ENCODE results near the gene SOWAHA.

SOWAHA gene

GRCh38 chr5:132822650-132823480 is 9.8 kb downstream of the SOWAHA start:
- TF ChIP-seq NFIC (IDR thresholded peaks at IDR 0.05) = no peak
- no peak for TF ChIP-seq EGR1 (IDR thresholded peaks at IDR 0.05)
- no peak for TF ChIP-seq TCF12 (IDR thresholded peaks at IDR 0.05; ENCODE audit: low read depth)
- no peak for TF ChIP-seq RAD21 (IDR thresholded peaks at IDR 0.05; ENCODE audit: low read depth)
- no peak for TF ChIP-seq USF1 (IDR thresholded peaks at IDR 0.05)
- no peak for TF ChIP-seq CREB1 (IDR thresholded peaks at IDR 0.05; ENCODE audit: low read depth)
- no peak for TF ChIP-seq TAF1 (IDR thresholded peaks at IDR 0.05; ENCODE audit: low read depth)
- TF ChIP-seq FOXM1 (IDR thresholded peaks at IDR 0.05; ENCODE audit: borderline replicate concordance, low read depth) = no peak
- no peak for TF ChIP-seq TEAD4 (IDR thresholded peaks at IDR 0.05)
- TF ChIP-seq CEBPB (IDR thresholded peaks at IDR 0.05) = no peak
- TF ChIP-seq YY1 (IDR thresholded peaks at IDR 0.05; ENCODE audit: low read depth) = no peak
- no peak for TF ChIP-seq ZBTB7A (IDR thresholded peaks at IDR 0.05; ENCODE audit: low read depth)
- no peak for TF ChIP-seq MAX (IDR thresholded peaks at IDR 0.05)
- no peak for TF ChIP-seq REST (IDR thresholded peaks at IDR 0.05; ENCODE audit: low read depth)
- TF ChIP-seq EP300 (IDR thresholded peaks at IDR 0.05; ENCODE audit: borderline replicate concordance) = no peak

GRCh38 chr5:132823481-132824050 is 10.5 kb downstream of the SOWAHA start:
- no peak for TF ChIP-seq EP300 (IDR thresholded peaks at IDR 0.05; ENCODE audit: borderline replicate concordance)
- no peak for TF ChIP-seq TCF12 (IDR thresholded peaks at IDR 0.05; ENCODE audit: low read depth)
- TF ChIP-seq NFIC (IDR thresholded peaks at IDR 0.05) = no peak
- TF ChIP-seq TAF1 (IDR thresholded peaks at IDR 0.05; ENCODE audit: low read depth) = no peak
- TF ChIP-seq CREB1 (IDR thresholded peaks at IDR 0.05; ENCODE audit: low read depth) = no peak
- no peak for TF ChIP-seq EGR1 (IDR thresholded peaks at IDR 0.05)
- no peak for TF ChIP-seq RAD21 (IDR thresholded peaks at IDR 0.05; ENCODE audit: low read depth)
- TF ChIP-seq TEAD4 (IDR thresholded peaks at IDR 0.05) = no peak

- TF ChIP-seq TAF1 (IDR thresholded peaks at IDR 0.05; ENCODE audit: low read depth) = no peak
- TF ChIP-seq ZBTB7A (IDR thresholded peaks at IDR 0.05; ENCODE audit: low read depth) = no peak
- no peak for TF ChIP-seq EGR1 (IDR thresholded peaks at IDR 0.05)
- no peak for TF ChIP-seq FOXM1 (IDR thresholded peaks at IDR 0.05; ENCODE audit: borderline replicate concordance, low read depth)
- TF ChIP-seq CEBPB (IDR thresholded peaks at IDR 0.05) = no peak
Measured at GRCh38 chr5:132824426-132824825, 11.3 kb downstream of the SOWAHA start.

- TF ChIP-seq TAF1 (IDR thresholded peaks at IDR 0.05; ENCODE audit: low read depth) (no peak), YY1 (IDR thresholded peaks at IDR 0.05; ENCODE audit: low read depth) (no peak), EGR1 (IDR thresholded peaks at IDR 0.05) (no peak), USF1 (IDR thresholded peaks at IDR 0.05) (no peak), MAX (IDR thresholded peaks at IDR 0.05) (no peak), TCF12 (IDR thresholded peaks at IDR 0.05; ENCODE audit: low read depth) (no peak), TEAD4 (IDR thresholded peaks at IDR 0.05) (no peak), ZBTB7A (IDR thresholded peaks at IDR 0.05; ENCODE audit: low read depth) (no peak), REST (IDR thresholded peaks at IDR 0.05; ENCODE audit: low read depth) (no peak), CEBPB (IDR thresholded peaks at IDR 0.05) (no peak)
Measured at GRCh38 chr5:132825033-132825833, 12.1 kb downstream of the SOWAHA start.

GRCh38 chr5:132825834-132826391 is 12.8 kb downstream of the SOWAHA start:
- TF ChIP-seq EGR1 (IDR thresholded peaks at IDR 0.05) (no peak), FOXM1 (IDR thresholded peaks at IDR 0.05; ENCODE audit: borderline replicate concordance, low read depth) (no peak), ZBTB7A (IDR thresholded peaks at IDR 0.05; ENCODE audit: low read depth) (no peak), TAF1 (IDR thresholded peaks at IDR 0.05; ENCODE audit: low read depth) (no peak), CREB1 (IDR thresholded peaks at IDR 0.05; ENCODE audit: low read depth) (no peak), TEAD4 (IDR thresholded peaks at IDR 0.05) (no peak), TCF12 (IDR thresholded peaks at IDR 0.05; ENCODE audit: low read depth) (no peak), EP300 (IDR thresholded peaks at IDR 0.05; ENCODE audit: borderline replicate concordance) (no peak), USF1 (IDR thresholded peaks at IDR 0.05) (no peak), MAX (IDR thresholded peaks at IDR 0.05) (no peak), REST (IDR thresholded peaks at IDR 0.05; ENCODE audit: low read depth) (no peak), RAD21 (IDR thresholded peaks at IDR 0.05; ENCODE audit: low read depth) (no peak), CEBPB (IDR thresholded peaks at IDR 0.05) (no peak), YY1 (IDR thresholded peaks at IDR 0.05; ENCODE audit: low read depth) (no peak), NFIC (IDR thresholded peaks at IDR 0.05) (no peak)
